Fibroblast of the aortic adventitia (primary cell): Measurements from ENCODE around the gene LAPTM5. TPM values are rescaled to one million over a fixed set of nuclear protein-coding genes. Genes with fewer than 3 reads are reported as not detected.

ENCODE experiments used
- DNase-seq: peaks from one replicate; pipeline ENCODE4 v3.0.0-alpha.2; 2010; ENCODE audit warnings: low read depth
- H3K4me3 ChIP-seq: 2 replicates; pipeline ENCODE4 v1.5.1; 2011; ENCODE audit warnings: low read depth, mild to moderate bottlenecking, control low read depth, low read length, moderate library complexity
- CTCF ChIP-seq: IDR thresholded peaks from 2 replicates; pipeline ENCODE4 v1.5.1; 2011; ENCODE audit warnings: mild to moderate bottlenecking, low read length, control low read depth, inconsistent platforms; ENCODE audit not compliant: insufficient read depth
- total RNA-seq: library from RNA; depleted of rRNA; stranded (reverse); fragments of >200 nt; gene quantifications from 2 replicates; pipeline ENCODE4 v1.2.3, GENCODE V29; 2012; ENCODE audit warnings: low replicate concordance

LAPTM5 gene
- total RNA-seq, 1 donor: 0.18 TPM

- no peak for TF ChIP-seq CTCF
- H3K4me3 ChIP-seq: no peak overlapping the region
- DNase-seq: no peak
Measured at GRCh38 chr1:30746212-30747032, 11.2 kb downstream of the LAPTM5 start.

GRCh38 chr1:30745834-30746208 lies 11.8 kb downstream of the LAPTM5 start:
- TF ChIP-seq CTCF: no peak
- no peak for DNase-seq
- H3K4me3 ChIP-seq: no peak overlapping the region

GRCh38 chr1:30745156-30745833 lies 12.3 kb downstream of the LAPTM5 start:
- TF ChIP-seq CTCF: no peak
- DNase-seq: no peak
- no peak overlapping the region for H3K4me3 ChIP-seq

- TF ChIP-seq CTCF: no peak
- no peak overlapping the region for H3K4me3 ChIP-seq
- DNase-seq: peak; percentile 68
Measured at GRCh38 chr1:30744060-30744756, 13.4 kb downstream of the LAPTM5 start.

GRCh38 chr1:30743584-30744059 lies 14.0 kb downstream of the LAPTM5 start:
- no peak overlapping the region for H3K4me3 ChIP-seq
- no peak for DNase-seq
- TF ChIP-seq CTCF: no peak

GRCh38 chr1:30742963-30743559 lies 14.5 kb downstream of the LAPTM5 start:
- DNase-seq: no peak
- no peak overlapping the region for H3K4me3 ChIP-seq
- TF ChIP-seq CTCF: no peak
